GM19328 (cell line): ENCODE results near the gene WBP1L.
"Not testable (repeated sequence)": the region's sequence is repeated elsewhere in the genome, so short reads cannot be mapped to it uniquely, and the experiment has no call there.

ENCODE experiments used
- ATAC-seq: cut with Tn5 transposase; IDR thresholded peaks from one replicate; pipeline ENCODE4 v1.9.1; 2021; ENCODE audit warnings: mild to moderate bottlenecking, moderate library complexity; ENCODE audit not compliant: unreplicated experiment

Gene WBP1L

DNA sequence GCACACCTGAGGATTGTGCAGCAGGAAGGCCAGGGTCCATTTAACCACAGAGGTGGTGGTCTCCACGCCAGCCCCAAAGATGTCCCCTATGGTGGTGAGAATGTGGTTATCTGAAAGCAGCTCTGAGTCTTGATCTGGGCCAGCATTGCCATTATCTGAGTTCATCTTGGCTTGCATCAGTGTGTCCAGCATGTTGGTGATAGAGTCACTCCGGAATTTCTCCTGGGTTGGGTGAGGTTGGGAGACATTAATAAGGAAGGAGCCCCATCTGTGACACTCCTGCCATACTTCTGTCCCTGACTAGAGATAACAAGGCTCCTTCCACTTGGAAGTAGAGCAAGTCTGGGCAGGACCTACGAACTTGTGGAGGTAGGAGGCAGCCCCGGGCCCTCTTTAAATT lies 89.2 kb downstream of the WBP1L start:
- no peak for ATAC-seq

DNA sequence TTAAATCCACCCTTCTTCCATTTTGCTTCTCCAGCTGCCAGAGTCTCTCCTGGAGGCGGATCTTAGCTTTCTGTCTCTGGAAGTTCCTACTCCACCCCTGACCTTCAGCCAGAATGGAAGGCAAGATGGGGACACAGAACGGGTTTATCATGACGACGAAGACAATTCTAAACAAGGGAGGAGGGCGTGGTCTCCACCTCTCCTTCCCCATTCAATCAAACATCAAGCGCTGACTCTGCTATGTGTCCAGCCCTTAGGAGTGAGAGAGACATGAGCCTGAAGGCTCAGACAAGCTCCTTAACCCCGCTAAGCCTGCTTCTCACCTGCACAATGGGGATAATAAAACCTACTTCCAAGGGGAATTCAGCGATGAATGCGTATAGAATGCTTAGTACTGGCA lies 90.4 kb downstream of the WBP1L start:
- no peak for ATAC-seq

DNA sequence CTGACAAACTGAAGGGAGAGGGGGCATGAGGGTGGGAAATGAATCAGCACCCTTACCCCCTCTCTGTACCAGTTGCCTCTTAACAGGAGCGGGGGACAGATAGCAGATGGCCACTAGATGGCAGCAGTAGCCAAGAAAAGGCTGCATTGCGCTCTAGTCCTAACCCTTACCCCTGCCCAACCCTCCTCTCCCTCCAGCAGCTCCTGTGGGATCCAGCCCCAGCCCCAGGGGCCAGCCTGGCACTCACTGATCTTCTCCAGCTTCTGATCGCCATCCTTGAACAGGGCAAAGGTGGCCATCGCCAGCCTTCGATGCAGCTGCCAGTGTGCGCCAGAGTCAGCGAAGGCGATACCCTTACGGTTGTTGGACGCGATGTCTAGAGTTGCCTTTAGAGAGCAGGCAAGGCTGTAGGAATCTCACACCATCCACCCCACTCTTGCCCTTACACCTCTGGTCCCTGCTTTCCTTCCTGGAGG lies 91.3 kb downstream of the WBP1L start:
- ATAC-seq = no peak

DNA sequence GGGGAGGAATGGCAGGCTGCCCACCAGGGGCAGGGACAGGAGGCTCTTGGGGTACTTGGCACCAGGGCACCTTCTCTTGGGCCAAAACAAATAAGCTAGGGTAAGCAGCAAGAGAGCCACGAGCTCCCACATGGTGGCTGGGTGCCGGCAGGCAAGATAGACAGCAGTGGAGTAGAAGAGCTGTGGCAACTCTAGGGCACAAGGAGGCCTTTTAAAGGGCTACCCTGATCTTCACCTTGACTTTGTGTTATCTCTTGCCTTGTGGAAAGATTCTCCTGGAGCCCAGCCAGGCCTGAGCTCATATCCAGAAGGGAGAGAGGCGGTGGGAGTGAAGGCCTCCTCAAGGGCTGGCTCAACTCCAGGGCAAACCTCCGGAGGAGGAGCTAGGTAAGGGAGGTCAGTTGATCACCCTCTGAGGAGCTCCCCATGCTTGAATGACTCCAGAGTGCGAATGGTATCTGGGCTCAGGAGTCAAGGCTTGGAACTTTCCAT lies 93.5 kb downstream of the WBP1L start, which contains the start of gene CYP17A1:
Gene CYP17A1, minus strand, starts transcription at position 184 of the 492 bp plus-strand sequence. Its CDS starts 52 bp downstream, at position 132.
- no peak for ATAC-seq

DNA sequence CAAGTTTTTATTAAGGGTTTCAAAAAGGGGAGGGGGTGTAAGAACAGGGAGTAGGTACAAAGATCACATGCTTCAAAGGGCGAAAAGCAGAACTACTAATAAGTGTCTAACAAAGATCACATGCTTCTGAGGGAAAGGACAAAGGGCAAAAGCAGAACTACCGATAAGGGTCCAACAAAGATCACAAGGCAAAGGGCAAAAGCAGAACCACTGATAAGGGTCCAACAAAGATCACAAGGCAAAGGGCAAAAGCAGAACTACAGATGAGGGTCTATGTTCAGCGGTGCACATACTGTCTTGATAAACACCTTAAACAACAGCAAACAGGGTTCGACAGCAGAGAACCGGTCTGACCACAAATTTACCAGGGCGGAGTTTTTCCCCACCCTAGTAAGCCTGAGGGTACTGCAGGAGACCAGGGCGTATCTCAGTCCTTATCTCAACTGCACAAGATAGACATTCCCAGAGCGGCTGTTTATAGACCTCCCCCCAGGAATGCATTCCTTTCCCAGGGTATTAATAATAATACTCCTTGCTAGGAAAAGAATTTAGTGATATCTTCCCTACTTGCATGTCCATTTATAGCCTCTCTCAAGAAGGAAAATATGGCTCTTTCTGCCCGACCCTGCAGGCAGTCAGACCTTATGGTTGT lies 94.7 kb downstream of the WBP1L start:
- ATAC-seq = not testable (repeated sequence)

DNA sequence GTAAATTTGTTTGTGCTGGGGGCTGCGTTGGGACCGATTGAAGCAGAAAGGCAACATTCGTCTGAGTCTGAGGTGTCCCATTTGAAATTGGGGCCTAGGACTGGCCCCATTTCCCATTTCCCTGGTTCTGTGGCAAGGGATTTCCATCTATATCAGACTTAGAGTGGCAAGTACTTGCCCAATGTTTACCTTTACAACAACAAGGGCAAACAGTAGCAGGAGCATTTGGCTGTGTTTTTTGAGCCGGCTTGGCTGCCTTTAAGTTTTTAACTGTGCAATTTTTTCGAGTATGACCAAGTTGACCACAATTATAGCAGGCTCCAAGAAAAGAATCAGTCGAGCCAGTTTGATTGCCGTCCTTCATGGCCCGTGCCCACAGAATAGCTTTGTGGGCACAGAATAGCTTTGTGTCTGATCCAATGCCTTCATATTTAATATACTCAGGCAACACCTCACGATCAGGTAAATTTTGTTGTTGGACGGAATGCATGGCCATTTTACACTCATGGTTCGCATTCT lies 98.1 kb downstream of the WBP1L start:
- no peak for ATAC-seq

DNA sequence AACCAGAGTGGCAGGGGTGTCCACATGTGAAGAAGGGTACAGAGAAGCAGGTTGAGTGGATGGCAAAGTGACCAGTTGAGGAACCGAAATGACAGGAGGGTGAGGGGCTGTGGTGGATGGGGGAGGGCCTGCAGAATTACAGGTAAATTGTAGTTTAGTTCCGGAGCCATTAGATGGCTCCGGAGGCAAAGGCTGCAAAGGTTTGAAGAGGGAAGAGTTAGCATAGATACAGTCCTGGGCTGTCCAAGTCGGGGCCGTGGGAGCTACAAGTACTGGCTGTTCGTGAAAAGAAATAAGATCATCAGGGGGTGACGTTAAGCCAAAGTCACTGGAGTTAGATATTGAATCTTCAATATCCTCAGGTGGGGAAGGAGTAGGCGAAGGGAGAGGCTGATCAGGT lies 99.4 kb downstream of the WBP1L start:
- not testable (repeated sequence) for ATAC-seq

DNA sequence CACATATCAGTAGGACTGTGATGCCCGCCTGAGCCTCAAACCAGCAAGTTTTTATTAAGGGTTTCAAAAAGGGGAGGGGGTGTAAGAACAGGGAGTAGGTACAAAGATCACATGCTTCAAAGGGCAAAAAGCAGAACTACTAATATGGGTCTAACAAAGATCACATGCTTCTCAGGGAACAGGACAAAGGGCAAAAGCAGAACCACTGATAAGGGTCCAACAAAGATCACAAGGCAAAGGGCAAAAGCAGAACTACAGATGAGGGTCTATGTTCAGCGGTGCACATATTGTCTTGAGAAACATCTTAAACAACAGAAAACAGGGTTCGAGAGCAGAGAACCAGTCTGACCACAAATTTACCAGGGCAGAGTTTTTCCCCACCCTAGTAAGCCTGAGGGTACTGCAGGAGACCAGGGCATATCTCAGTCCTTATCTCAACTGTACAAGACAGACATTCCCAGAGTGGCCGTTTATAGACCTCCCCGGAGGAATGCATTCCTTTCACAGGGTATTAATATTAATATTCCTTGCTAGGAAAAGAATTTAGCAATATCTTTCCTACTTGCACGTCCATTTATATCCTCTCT lies 100.5 kb downstream of the WBP1L start:
- ATAC-seq = not testable (repeated sequence)

DNA sequence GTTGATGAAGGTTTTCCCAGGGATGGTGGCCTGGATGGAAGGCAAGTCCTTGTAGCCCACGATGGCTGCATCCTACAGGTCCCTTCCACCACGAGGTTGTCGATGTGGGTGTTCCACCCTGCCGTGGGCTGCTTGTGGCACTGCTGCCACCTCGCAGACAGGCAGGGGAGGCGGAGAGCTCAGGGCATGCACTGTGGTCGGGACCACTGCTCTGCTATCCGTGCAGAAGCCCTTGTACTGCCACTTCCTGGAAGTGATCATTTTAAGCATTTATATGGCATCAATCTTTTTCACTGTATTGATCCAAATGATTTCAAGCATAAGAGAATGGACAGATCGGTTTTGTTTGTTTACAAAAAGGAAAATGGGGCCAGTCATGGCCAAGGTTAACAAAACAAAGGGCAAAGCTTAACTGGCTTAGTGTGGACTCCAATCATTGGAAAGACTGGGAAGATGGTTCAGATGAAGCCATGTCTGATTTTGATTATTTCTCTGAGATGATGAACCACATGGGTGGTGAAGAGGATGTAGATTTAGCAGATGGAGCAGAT lies 101.7 kb downstream of the WBP1L start:
- no peak for ATAC-seq

DNA sequence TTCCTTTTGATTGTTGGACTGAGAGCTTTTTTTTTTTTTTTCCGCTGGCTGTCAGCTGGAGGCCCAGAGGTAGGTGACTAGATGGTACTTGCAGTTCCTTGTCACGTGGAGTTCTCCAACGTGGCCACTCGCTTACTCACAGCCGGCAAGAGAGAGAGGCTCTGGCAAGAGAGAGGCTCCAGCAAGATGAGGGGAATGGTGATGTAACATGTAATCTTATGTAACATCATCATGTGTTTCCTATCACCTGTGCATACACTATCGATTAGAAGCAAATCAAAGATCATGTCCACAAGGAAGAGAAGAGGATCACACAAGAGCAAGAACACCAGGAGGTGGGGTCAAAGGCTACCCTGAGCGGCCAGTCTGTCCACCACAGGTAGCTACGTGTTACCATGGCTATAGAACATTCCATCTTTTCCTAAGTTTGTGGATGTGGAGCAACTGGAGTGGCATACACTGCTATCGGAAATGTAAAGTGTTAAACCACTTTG lies 106.3 kb downstream of the WBP1L start:
- ATAC-seq = no peak

DNA sequence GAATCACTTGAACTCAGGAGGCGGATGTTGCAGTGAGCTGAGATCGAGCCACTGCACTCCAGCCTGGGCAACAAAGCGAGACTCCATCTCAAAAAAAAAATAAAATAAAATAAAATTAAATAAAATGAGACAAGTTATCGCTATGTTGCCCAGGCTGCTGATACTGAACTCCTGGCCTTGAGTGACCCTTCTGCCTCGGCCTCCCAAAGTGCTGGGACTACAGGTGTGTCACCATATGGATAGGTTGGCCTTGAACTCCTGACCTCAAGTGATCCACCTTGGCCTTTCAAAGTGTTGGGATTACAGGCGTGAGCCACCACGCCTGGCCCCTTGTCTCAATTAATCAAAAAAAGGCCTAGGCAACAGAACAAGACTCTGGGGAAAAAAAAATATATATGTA lies 109.5 kb downstream of the WBP1L start:
- not testable (repeated sequence) for ATAC-seq

DNA sequence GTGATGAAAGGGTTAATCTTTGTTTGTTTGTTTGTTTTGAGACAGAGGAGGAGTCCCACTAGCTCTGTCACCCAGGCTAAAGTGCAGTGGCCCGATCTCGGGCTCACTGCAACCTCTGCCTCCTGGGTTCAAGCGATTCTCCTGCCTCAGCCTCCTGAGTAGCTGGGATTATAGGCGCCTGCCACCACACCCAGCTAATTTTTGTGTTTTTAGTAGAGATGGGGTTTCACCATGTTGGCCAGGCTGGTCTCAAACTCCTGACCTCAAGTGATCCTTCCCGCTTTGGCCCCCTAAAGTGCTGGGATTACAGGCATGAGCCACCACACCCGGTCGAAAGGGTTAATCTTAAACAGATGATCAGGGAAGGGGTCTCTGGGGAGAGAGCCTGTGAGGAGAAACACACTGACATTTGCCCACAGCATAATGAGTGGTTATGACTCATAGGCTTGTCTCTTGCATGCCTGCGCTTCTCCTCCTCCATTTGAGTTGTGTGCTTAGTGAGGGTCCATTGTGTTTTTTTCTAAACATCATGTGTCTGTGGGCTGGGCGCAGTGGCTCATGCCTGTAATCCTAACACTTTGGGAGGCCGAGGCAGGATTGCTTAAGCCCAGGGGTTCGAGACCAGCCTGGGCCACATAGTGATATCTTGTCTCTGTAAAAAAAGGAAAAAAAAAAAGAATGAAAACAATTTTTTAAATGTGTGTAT lies 112.1 kb downstream of the WBP1L start:
- ATAC-seq = not testable (repeated sequence)

DNA sequence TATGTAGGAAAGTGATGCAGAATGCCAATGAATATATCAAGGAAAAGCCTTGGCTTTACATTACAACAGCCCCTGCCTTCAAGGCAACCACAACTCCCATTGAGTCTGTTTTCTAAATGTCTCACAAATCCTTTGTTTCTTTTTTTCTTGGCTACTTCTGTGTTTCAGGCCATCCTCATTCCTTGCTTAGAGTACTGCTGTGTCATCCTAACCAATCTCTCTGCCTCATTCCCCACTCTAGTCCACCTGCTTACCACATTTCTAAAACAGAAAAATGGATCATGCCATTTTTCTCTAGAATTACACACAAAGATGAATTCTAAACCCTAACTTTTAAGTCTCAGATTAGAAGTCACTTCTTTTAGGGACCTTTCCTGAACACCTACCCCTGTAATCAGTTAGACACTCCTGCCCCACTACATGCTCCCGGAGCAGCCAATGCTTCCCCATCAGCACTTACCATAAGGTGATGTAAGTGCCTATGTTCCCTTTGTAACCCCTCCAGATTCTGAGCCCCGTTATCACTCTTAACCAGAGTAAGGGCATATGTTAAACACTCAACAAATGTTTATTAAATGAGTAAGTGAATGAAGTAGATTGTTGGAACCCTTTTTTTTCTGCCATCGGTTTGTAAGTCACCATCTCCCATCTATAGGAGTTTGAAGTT lies 113.1 kb downstream of the WBP1L start:
- no peak for ATAC-seq

DNA sequence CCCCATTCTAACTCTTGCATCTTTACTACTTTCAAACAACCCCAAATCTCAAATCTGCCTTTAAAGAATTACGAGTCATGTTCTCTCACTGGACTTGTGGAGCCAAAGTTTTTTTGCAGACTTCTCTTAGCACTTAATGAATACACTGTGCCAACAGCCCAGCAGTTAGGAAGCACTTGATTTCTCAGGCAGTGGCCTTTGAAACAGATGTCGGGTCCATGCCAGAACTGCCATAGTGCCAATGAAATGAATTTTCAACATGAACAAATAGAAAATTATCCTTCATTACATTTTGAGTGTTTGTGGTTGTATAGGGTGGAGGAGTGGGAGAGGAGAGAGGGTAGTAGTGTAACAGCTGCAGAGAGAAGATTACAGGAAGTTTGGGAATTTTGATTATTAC lies 116.2 kb downstream of the WBP1L start:
- no peak for ATAC-seq

DNA sequence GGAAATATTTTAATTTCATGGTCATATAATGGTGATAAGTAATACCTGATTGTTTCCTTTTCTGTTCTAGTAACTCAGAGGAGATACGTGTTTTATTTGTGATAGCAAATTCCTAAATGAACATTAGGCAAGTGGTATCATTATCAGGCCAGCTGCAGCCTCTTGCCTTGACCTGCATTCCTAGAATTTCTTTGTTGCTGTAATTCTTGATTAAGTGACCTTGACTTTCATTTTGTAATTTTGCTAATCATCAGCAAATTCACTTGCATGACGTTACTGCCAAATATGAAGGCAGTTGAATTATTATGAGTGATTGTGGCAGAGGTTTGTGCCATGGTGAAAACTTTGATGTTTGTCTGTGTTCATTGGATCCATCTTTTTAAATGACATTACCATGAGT lies 119.9 kb downstream of the WBP1L start:
- ATAC-seq = no peak

DNA sequence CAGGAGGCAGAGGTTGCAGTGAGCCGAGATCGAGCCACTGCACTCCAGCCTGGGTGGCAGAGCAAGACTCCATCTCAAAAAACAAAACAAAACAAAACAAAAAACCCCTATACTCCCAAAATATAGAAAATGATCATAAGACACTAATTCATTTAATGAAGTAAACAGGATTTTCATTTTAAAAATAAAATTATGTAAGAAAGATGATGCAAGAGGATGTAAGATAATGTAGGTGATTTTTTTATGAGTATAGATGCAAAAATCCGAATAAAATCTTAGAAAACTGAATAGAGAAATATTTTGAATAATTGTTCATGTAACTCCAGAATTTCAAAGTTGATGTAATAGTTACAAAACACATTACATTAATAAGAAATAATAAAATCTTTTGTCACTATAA lies 121.9 kb downstream of the WBP1L start:
- no peak for ATAC-seq
